HFF-Myc (cell line): ENCODE measurements around the gene KCNN1.
"Not testable (repeated sequence)": the region's sequence is repeated elsewhere in the genome, so short reads cannot be mapped to it uniquely, and the experiment has no call there.

Experiments used
- DNase-seq: peaks from one replicate; pipeline ENCODE4 v3.0.0-alpha.2; 2011; ENCODE audit warnings: low read depth; ENCODE audit errors: extremely low read depth
- H3K4me3 ChIP-seq: replicated peaks from 2 replicates; pipeline ENCODE4 v1.5.1; 2011; ENCODE audit warnings: low read depth, mild to moderate bottlenecking, control low read depth, low read length
- TF ChIP-seq, protein P1 (sequence below): IDR thresholded peaks from 2 replicates; pipeline ENCODE4 v1.5.1; 2012; ENCODE audit warnings: mild to moderate bottlenecking, low read depth, low read length, control low read depth; ENCODE audit errors: missing control alignments

Gene KCNN1

DNA sequence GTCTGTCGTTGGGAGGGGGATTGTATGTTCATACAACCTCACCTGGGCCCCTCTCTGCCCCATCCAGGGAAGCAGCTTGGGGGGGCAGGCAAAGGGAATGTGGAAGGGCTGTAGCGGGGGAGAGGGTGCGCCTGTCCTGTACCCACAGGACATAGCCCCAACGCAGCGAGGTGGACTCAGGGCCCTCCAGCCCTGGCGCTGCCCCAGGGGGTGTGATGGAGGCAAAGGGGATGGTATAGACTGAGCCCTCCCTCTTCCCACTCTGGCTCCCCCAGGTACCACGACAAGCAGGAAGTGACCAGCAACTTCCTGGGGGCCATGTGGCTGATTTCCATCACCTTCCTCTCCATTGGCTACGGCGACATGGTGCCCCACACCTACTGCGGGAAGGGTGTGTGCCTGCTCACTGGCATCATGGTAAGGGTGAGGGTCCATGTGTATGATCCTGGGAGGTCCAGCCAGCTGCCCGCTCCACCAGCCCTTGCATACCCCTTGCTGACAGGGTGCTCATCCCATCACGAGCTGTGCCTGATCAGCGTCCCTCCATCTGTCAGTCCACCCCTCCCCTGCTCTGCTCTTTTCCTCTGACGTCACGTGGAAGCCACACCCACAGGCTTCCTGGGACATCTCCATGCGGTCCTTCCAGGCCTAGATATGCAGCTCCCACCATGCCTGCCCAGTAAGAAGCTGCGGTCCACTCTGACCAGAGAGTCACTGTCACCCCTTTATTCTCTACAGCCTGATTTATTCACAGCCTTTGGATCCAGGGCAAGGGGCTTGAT lies 18.3 kb downstream of the KCNN1 start:
- no peak for DNase-seq
- H3K4me3 ChIP-seq: no peak overlapping the region
- TF ChIP-seq, protein P1, sequence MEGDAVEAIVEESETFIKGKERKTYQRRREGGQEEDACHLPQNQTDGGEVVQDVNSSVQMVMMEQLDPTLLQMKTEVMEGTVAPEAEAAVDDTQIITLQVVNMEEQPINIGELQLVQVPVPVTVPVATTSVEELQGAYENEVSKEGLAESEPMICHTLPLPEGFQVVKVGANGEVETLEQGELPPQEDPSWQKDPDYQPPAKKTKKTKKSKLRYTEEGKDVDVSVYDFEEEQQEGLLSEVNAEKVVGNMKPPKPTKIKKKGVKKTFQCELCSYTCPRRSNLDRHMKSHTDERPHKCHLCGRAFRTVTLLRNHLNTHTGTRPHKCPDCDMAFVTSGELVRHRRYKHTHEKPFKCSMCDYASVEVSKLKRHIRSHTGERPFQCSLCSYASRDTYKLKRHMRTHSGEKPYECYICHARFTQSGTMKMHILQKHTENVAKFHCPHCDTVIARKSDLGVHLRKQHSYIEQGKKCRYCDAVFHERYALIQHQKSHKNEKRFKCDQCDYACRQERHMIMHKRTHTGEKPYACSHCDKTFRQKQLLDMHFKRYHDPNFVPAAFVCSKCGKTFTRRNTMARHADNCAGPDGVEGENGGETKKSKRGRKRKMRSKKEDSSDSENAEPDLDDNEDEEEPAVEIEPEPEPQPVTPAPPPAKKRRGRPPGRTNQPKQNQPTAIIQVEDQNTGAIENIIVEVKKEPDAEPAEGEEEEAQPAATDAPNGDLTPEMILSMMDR: no peak

DNA sequence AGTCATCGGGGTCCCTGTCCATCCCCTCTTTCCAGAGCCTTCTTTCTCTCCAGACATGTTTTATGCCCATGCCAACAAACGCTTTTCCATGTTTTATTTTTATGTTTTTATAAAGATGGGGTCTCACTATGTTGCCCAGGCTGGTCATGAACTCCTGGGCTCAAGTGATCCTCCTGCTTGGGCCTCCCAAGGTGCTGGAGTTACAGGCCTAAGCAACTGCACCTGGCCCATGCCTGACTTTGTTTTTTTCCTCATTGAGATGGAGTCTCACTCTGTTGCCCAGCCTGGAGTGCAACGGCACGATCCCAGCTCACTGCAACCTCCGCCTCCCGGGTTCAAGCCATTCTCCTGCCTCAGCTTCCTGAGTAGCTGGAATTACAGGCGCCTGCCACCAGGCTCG lies 19.7 kb downstream of the KCNN1 start:
- not testable (repeated sequence) for H3K4me3 ChIP-seq, DNase-seq

DNA sequence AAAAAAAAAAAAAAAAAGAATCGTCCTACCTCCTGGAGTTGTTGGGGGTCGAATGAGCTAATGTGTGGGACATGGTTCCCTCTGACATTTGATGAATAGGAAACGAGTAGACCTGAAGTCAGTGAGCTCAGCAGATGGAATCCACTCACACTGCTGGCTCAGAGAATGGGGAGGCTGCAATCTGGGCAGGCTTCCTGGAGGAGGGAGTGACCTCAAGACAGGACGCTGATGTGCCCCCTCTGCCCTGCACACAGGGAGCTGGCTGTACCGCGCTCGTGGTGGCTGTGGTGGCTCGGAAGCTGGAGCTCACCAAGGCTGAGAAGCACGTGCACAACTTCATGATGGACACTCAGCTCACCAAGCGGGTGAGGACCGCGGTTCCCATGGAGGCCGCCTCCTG lies 21.3 kb downstream of the KCNN1 start:
- no peak overlapping the region for H3K4me3 ChIP-seq
- DNase-seq: no peak
- TF ChIP-seq, protein P1: no peak

DNA sequence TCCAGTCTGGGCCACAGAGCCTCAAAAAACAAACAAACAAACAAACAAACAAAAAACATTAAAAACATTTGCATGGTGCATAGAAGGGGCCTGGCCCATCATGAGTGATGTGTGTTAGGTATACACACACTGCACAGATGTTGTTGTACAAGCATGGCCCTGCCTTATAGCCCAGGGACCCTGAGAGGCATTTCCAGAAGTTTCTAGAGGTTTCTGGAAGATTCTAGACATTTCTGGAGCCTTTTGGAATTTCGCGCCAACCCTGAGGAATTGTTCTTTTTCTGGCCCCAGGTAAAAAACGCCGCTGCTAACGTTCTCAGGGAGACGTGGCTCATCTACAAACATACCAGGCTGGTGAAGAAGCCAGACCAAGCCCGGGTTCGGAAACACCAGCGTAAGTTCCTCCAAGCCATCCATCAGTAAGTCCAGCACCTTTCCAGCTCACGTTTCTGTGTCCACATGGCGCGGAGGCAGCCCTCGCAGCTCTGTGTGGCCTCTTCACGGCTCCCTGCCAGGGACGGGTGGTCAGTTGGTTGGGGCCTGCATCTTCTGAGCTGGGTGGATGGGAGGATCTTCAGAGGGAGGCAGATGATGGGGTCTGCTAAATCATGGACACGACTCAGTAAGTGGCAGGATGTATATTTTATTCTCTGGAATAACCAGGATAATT lies 22.7 kb downstream of the KCNN1 start:
- DNase-seq: no peak
- TF ChIP-seq, protein P1: no peak
- no peak overlapping the region for H3K4me3 ChIP-seq

DNA sequence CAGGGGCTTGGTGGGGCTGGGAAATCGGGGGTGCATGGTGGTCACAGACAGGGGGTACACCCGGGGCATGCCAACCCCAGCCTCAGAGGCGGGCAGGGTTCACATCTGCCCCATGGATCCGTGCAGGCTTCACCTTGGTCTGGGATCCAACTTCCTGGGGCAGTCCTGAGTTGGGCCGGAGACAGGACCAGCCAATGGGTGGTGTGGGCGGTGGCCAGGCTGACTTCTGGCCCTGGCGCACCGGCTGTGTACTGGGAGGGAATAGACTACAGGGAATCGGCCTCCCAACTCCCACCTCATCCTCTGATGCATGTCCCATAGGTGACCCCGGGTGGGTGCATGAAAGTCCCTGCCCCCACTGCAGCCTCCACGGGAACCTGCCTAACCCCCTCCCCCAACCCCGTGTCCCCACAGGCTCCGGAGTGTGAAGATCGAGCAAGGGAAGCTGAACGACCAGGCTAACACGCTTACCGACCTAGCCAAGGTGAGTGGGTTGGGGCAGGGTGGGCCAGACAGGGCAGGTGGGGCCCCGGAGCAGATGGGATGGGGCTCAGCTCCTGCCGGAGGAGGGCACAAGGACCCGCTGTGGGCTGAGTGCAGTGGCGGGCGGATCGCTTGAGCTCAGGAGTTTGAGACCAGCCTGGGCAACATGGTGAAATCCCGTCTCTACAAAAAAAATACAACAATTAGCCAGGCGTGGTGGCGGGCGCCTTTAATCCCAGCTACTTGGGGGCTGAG lies 26.3 kb downstream of the KCNN1 start:
- no peak for DNase-seq
- H3K4me3 ChIP-seq: no peak overlapping the region
- TF ChIP-seq, protein P1: no peak

DNA sequence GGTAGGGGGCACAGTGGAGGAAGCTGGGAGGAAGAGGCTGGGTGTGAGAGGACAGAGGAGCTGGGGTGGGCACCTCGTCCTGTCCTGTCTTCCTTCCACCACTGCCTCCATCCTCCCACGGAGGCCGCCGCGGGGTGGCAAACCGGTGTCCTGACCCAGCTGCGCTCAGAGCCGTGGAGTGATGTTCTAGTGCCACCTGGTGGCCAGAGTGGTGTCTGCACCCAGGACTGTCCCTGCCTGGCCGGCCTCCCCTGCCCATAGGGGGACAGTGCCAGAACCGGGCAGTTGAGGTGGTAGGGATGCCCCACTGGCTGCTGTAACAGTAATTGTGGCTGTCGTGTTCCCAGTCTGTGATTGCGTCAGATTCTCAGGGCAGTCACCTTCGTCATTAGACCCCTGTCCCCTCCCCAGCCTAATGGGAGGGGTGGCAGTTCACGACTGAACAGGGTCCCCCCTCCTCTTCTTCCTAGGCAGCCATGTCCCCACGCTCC lies 30.0 kb downstream of the KCNN1 start:
- TF ChIP-seq, protein P1: peak; percentile 88
- no peak overlapping the region for H3K4me3 ChIP-seq
- DNase-seq: no peak
